Prostate gland (tissue), 2 donors: ENCODE data around the gene FAM78A. TPM values are rescaled to one million over a fixed set of nuclear protein-coding genes. Genes with fewer than 3 reads are reported as not detected.

Source experiments
- DNase-seq: peaks from one replicate; pipeline ENCODE4 v3.0.0-alpha.2; 2019; ENCODE audit warnings: low spot score
- H3K27ac ChIP-seq, 2 donors: fragments of 200-600 bp; sonication (generic); 2 replicates each; pipeline ENCODE4 v1.5.1; 2017 to 2019
- H3K27me3 ChIP-seq: fragments of 200-600 bp; sonication (generic); replicated peaks from 2 replicates; pipeline ENCODE4 v1.5.1; 2019; ENCODE audit not compliant: insufficient read depth
- H3K36me3 ChIP-seq, 2 donors: fragments of 200-600 bp; sonication (generic); 1 replicate in 1 of 2; 2 replicates in 1 of 2; pipeline versions ENCODE4 v1.5.1 to v1.8.1; 2017 to 2019
- H3K4me1 ChIP-seq: fragments of 200-600 bp; sonication (generic); replicated peaks from 2 replicates; pipeline ENCODE4 v1.5.1; 2019
- H3K4me3 ChIP-seq, 2 donors: fragments of 200-600 bp; sonication (generic); 2 replicates each; pipeline ENCODE4 v1.5.1; 2017 to 2019
- H3K9me3 ChIP-seq: fragments of 200-600 bp; sonication (generic); 2 replicates; pipeline ENCODE4 v1.5.1; 2017
- CTCF ChIP-seq, 4 experiments: fragments of 200-600 bp in 2 of 4; fragments of 450-650 bp in 2 of 4; sonication (generic) in 2 of 4; IDR thresholded peaks; 1 replicate in 3 of 4; 2 replicates in 1 of 4; pipeline ENCODE4 v1.5.1; 2016 to 2019; ENCODE audit warnings: antibody characterized with exemption in 4 of 4, mild to moderate bottlenecking in 2 of 4, moderate library complexity in 2 of 4
- POLR2A ChIP-seq: fragments of 450-650 bp; IDR thresholded peaks from one replicate; pipeline ENCODE4 v1.6.1; 2016; ENCODE audit warnings: antibody characterized with exemption, mild to moderate bottlenecking
- POLR2AphosphoS5 ChIP-seq: sonication (generic); formaldehyde crosslinking; IDR thresholded peaks from one replicate; pipeline ENCODE4 v1.6.1; 2017; ENCODE audit warnings: antibody characterized with exemption
- WGBS: methylation state at CpG from one replicate; pipeline ENCODE4 v1.1.5; 2018; 5-methylcytosine and 5-hydroxymethylcytosine counted together
- intact Hi-C: fragments of 100-400 bp; cut with DNase I; formaldehyde crosslinking; loops from one replicate; pipeline ENCODE4 v1.14.2; 2022
- total RNA-seq, 2 donors: library from RNA; depleted of rRNA; stranded (reverse); fragments of >200 nt; gene quantifications; one replicate each; pipeline ENCODE4 v1.1.0, GENCODE V29; 2016

FAM78A gene
- total RNA-seq, 2 donors from 2014 or later: 0.73 to 16.4 TPM

- intact Hi-C loops: no loop called here
- DNase-seq: no peak
- no peaks in the 10 kb centered on the region for H3K27me3 ChIP-seq
- H3K36me3 ChIP-seq: no peaks in the 10 kb centered on the region
- H3K4me3 ChIP-seq: no peak overlapping the region
- H3K9me3 ChIP-seq: no peaks in the 10 kb centered on the region
- H3K4me1 ChIP-seq: no peaks in the 10 kb centered on the region
- no peak for TF ChIP-seq POLR2AphosphoS5
- no peak for TF ChIP-seq CTCF (IDR thresholded peaks at IDR 0.05)
- TF ChIP-seq POLR2A: no peak
- 63% methylated on average over 11 of the region's 12 CpGs for WGBS
- no peak overlapping the region for H3K27ac ChIP-seq
Measured at GRCh38 chr9:131319486-131319885, 43.2 kb upstream of the FAM78A start.

DNA sequence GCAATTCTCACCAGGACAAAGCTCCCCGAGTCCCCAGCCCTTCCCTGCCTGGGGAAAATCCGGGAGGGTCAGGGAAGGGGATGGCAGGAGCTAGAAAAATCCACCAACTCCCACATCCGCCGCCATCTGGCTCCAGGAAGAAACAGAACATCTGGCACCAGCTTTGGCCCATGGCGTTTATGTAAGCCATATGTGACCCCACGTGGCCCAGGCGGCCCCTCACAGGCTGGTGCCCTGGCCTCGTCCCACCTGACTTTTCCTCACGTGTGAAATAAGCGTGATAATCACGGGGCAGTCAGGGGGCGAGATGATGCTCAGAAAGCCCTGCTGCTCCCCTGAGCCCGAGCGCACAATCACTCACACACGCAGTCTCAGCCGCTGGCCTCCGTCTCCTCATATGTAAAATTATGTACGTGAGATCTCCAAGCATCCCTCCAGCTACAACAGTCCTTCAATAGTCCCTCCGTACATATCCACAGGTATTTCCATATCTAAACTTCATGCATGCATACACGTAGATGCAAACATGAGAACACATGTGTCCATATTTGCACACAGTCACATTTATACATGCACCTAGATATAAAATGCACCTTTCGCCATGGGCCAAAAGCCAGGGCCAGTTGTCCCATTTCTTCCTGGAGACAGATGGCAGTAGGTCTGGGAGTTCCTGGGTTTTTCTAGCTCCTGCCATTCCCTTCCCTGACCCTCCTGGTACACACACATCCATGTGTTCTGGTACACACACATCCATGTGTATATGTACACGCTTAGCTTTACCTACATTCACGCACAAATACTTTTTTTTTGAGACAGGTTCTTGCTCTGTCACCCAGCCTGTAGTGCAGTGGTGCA lies 42.1 kb upstream of the FAM78A start:
- Histone ChIP-seq H3K4me1 (no peaks in the 10 kb centered on the region), H3K4me3 (no peak overlapping the region), H3K9me3 (no peaks in the 10 kb centered on the region), H3K27ac (no peak overlapping the region), H3K27me3 (no peaks in the 10 kb centered on the region), H3K36me3 (no peaks in the 10 kb centered on the region)
- no peak for TF ChIP-seq CTCF (IDR thresholded peaks at IDR 0.05)
- no peak for TF ChIP-seq POLR2AphosphoS5
- TF ChIP-seq POLR2A: no peak
- DNase-seq: no peak
- 84% methylated on average over 23 of the region's 23 CpGs for WGBS
- intact Hi-C loops: no loop called here

DNA sequence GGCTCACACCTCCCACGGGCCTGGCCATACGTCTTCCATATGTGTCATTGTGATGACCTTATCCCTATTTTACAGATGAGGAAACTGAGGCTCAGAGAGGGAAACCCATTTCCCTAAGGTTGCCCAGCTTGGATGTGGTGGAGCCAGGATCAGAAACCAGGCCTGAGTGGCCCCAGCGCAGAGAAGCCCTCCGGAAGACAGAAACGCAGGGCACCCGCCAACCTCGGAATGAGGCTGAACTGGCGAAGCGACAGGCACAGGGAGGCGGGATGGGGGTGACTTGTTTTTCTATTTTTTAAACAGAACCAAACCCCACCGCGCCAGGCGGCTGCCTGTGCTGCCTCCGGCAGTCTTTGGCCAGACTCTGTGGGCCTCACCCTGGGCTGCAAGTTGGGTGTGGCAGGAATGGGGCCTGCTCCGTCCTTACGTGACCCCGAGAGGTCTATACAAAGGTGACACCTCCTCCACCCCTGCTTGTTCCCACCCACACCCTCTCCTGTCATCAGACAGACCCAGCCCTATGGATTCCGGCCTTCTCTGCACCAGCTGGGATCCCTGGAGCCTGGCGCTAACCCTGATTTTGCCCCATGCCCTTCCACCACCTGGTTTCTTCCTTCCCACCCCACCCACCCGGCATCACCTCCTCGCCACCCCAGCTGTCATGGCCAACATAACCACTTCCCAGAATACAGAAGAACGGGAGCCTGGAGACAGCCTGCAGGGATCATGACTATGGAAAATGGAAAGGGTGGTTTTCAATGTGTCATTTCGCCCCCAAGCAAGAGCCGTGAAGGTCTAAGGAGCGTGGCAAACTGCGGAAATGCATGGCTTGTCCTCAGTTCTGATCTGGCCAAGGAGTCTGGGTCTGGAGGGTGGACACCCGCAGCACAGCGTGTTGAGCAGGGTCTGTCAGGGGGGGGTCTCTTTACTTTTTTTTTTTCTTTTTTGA lies 36.8 kb upstream of the FAM78A start:
- Histone ChIP-seq H3K36me3 (no peaks in the 10 kb centered on the region), H3K27me3 (no peaks in the 10 kb centered on the region), H3K4me1 (no peaks in the 10 kb centered on the region), H3K9me3 (no peaks in the 10 kb centered on the region), H3K27ac (no peak overlapping the region), H3K4me3 (no peak overlapping the region)
- DNase-seq: no peak
- intact Hi-C loops: no loop called here
- 88% methylated on average over 28 of the region's 28 CpGs for WGBS
- TF ChIP-seq POLR2A: no peak
- no peak for TF ChIP-seq CTCF (IDR thresholded peaks at IDR 0.05)
- no peak for TF ChIP-seq POLR2AphosphoS5

DNA sequence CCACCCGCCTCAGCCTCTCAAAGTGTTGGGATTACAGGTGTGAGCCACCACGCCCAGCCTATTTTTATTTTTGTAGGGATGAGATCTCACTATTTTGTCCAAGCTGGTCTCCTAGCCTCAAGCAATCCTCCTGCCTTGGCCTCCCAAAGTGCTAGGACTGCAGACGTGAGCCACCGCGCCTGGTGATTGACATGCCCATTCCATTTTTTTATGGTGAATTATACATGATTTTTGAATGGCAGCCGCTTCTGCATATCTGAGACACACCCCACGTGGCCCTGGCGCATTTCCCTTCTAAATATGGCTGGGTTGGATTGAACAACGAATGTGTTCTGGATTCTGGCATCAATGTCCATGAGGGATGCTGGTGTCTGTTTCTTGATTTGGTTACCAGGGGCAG lies 35.9 kb upstream of the FAM78A start:
- Histone ChIP-seq H3K4me1 (no peaks in the 10 kb centered on the region), H3K9me3 (no peaks in the 10 kb centered on the region), H3K4me3 (no peak overlapping the region), H3K27me3 (no peaks in the 10 kb centered on the region), H3K36me3 (no peaks in the 10 kb centered on the region), H3K27ac (no peak overlapping the region)
- intact Hi-C loops: no loop called here
- TF ChIP-seq POLR2AphosphoS5 (no peak), POLR2A (no peak), CTCF (IDR thresholded peaks at IDR 0.05) (no peak)
- DNase-seq: no peak
- whole genome bisulfite sequencing: 90% methylated on average over 9 of the region's 9 CpGs
